SK-N-DZ (cell line): Measurements from ENCODE around the gene PDE3B.
"Not testable (repeated sequence)": the region's sequence is repeated elsewhere in the genome, so short reads cannot be mapped to it uniquely, and the experiment has no call there.

Experiments
- DNase-seq: peaks from one replicate; pipeline ENCODE4 v3.0.0-alpha.2; 2015; ENCODE audit warnings: low spot score

The PDE3B gene

DNA sequence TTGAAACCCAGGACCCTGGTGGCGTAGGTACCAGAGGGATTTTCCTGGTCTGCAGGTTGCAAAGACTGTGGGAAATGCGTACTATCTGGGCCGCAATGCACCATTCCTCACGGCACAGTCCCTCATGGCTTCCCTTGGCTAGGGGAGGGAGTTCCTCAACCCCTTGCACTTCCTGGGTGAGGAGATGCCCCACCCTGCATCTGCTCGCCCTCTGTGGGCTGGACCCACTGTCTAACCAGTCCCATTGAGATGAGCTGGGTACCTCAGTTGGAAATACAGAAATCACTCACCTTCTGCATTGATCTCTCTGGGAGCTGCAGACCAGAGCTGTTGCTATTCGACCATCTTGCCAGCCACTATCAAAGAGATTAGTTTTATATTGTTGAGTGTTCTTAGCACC, 100.1 kb downstream of the PDE3B start:
- DNase-seq, result not testable (repeated sequence)

DNA sequence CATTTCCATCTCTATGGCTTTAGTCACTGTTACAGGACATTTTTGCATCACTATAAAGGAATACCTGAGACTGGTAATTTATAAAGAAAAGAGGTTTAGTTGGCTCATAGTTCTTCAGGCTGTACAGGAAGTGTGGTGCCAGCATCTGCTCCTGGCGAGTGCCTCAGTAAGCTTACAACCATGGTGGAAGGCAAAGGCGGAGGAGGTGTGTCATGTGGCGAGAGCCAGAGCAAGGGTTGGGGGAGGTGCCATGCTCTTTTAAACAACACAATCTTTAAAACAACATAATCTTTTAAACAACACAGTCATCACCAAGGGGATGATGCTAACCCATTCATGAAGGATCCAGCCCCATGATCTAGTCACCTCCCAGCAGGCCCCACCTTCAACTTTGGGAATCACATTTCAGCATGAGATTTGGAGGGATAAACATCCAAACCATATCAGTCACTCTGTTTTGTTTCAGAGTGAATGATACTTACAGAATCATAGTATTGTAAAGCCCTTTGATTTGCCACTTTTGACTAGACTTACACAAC, 103.3 kb downstream of the PDE3B start:
- DNase-seq, result no peak

DNA sequence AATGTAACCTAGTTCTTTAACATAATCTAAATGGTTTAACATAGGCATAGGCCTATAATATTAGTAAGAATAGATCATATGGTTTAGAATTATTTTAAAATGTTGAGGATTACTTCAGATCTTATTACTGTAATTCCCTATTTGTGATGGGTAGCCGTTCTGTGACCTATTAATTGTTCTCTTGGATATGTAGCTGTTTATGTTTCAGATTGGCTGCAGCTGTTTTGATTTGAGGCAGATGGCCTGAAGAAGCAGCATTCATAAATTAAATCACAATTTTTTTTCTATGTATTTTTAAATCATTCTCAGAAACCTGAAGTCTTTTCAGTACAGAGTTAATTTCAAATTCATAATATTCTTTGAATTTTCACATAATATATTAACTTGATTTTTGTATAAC, 104.5 kb downstream of the PDE3B start:
- DNase-seq, result no peak

DNA sequence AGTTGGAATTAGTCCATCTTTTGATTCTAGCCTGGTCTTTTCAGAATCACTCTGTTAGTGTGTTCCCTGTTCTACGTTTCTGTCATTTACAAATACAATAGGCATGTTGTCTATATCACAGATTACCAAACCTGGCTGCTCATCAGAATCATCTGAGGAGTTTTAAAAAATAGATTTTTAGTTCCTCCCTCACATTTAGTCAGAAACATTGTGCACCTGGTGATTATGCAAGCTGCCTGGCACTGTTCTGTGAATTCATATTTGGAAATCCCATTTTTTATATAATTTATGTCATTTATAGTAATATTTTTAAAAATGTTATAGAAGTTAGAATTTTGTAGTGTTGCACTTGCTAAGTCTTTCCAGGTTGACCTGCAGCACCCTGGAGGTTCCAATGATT, 107.3 kb downstream of the PDE3B start:
- DNase-seq, result no peak

DNA sequence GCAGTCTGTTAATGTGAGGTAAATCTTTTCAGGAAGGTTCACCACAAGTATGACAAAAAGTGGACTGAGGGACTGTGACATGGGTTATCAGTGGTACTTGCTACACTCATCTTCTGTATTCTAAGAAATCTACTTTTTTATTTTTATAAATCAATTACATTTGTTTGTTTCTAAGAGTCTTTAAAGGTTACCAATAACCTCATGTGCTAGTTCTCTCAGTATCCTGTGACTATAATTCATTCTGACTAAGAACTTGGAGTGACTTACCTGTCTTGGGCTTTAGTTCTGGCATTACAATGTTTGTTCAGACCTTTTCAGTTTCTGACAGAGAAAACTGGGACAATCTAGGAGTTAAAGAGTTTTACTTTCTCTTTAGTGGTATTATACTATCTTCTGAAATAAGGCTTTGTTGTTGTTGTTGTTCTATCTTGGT, 108.4 kb downstream of the PDE3B start:
- DNase-seq, result no peak

DNA sequence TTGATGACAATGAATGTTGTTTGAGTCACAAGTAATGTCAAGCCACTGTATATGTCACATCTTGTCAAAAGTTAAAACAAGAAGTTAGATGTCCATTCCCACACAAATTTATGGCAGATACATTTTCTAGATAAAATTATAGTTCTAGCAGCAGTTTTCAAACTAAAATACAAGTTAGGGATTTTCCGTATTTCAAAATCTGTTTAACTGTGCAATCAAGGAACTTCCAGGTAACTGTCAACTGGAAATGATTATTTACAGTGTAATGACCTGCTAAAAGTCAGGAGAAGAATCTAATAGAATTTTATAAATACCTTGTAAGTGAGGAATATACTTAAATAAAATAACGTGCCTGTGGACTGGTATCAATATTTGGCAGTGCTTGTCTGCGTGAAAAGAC, 111.5 kb downstream of the PDE3B start:
- no peak for DNase-seq

DNA sequence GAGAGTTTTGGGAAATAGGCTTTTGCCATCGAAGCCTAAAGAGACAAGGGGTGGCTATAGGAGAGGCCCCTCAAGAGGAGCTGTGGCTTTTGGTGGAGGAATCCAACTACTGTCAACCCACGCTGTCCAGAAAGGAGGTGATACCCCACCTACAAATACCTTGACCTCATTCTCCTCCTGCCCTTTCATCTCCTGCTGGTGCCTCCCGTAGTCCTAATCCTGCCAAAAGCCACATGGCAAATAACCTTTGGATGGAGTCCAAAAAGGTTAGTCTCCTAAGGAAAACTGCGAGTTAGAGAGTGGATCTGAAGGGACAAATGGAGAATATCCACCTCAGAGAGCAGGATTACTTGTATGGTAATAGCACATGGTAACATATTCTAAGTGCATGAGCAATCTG, 112.7 kb downstream of the PDE3B start:
- DNase-seq, result no peak

DNA sequence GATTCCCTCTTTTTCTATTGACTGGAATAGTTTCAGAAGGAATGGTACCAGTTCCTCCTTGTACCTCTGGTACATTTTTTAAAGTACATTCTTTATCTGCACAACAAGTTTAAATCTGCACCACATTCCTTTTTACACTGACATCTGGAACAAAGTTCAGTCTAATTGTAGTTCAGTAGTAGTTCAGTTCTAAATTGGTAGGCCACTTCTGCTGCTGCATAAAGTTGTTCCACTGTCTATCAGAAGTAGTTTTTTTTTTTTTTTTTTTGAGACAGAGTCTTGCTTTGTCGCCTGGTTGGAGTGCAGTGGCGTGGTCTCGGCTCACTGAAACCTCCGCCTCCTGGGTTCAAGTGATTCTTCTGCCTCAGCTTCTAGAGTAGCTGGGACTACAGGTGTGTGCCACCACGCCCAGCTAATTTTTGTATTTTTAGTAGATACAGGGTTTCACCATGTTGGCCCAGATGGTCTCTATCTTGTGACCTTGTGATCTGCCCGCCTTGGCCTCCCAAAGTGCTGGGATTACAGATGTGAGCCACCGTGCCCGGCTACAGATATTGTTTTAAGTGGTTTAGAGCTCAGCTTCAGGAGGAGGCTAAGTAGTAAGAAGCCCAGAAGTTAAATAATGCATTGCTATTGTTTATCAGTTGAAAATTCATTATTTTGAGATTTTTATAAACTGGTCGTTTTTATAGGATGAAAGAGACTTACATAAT, 115.9 kb downstream of the PDE3B start:
- DNase-seq, result not testable (repeated sequence)

DNA sequence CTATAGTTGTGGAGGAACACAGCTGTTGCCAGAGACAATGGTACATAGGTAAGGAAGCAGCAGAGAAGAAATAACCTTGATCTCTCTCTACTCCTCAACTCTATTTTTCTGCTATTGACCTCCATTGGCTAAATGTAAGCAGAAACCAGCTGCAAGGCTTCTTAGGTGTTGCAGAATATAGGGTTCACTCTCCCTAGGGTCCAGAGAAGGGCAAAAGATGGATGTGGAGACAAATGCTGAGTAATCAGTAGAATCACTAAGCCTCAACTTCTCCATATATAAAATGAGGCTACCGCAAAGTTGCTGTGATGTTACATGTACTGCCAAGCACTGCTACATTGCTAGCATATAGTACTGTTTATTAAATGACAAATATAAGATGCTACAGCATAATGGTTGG, 120.6 kb downstream of the PDE3B start:
- DNase-seq, result no peak

DNA sequence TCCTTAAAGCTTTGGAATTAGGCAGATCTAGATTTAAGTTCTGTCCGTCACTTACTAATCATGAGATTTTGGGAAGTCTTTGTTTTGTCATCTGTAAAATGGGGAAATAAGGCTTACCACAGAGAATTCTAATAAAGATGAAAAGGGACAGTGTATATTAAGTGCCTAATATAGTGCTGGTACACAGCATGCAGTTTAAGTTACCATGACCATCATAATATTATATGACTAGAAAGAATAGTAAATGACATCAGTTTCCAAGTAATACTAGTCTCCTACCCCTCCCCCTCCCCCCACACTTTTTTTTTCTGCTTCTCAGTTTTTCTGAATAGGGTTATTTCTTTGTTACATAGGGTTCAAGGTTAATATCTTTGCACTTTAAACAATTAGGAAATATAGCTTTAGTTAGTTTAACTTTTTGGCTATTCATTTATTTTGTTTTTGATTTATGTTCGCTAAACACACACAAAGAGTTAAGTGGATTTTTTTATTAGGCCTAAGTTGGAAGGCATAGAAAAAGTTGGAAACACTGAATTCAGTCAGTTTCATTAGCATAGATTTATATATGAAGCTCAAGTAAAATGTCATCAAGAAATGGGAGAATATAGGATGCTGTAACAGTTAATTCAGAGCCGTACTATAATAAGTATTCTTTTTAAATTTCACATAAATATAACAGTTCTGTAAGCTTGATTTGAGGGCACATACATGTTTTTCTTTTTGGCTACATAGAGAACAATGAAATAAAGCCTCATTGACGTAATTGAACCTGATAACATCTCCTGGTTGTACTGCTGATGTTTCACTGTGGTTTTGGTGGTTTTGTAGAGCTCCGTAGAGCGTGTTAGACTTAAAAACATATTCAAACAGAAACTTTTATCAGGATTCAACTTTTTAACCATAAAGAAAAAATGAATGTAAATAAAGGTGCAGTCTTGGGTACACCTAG, 121.2 kb downstream of the PDE3B start:
- DNase-seq, result no peak

DNA sequence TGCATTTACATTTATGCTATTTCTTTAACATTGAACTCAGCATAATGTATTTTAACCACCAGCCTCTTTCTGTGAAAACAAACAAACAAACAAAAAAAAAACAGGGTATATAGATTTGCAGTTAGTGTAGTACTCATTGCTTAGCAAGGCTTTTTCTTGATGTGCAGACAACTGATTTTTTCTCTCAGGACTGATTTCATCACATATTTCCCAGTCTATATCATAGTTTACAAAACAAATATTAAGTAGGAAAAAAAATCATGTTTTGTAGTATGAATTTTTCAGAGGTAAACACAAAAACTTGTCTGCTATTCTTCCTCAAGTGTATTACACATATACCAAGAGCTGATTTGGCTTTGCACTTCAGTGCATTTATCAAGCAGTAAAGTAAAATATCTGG, 123.0 kb downstream of the PDE3B start:
- DNase-seq, result no peak

DNA sequence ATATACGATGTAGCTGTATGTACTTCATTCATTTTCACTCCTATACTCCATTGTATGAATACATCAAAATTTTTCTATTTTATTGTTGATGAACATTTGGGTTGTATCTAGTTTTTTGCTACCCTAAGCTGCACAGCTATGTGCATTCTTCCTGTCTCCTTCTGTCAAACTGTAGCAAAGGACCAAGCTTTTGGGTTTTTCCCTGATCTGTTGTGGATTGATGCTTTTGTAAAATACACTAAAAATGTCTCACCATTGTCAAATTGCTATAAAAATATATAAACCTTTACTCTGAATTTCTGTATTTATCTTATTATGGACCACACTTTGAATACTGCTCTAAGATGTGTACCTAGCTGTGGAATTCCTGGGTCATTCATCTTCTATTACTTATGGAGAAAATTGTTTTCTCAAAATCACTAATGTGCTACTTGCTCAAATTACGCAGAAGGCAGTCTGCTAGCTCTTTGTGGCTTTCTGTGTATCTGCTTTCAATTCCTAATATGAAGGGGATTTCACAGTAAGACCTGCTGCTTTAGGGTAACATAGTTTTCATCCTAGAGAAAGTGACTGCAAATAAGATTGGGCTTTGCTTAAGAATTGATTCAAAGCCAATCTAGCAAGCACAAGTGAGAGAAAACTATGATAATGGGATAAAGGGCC, 125.1 kb downstream of the PDE3B start:
- DNase-seq, result no peak

DNA sequence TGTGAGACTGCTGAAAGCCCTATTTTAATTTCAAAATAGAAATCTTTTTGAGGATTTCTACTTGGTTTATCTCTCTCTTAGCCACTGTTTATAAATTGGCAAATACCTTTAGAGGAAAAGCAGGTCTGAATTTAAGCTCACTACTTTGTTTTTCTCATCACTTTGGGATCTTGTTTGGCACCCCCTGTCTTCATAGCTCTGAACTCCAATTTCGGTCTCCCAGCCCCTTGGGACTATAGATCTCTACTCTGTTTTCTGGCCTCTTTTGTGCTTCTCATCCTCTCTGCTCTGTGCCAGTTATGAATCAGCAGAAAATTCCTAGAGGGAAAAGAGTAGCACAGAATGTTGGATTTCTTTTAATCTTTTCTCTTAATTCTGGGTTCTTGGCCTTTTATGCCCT, 130.2 kb downstream of the PDE3B start:
- no peak for DNase-seq

DNA sequence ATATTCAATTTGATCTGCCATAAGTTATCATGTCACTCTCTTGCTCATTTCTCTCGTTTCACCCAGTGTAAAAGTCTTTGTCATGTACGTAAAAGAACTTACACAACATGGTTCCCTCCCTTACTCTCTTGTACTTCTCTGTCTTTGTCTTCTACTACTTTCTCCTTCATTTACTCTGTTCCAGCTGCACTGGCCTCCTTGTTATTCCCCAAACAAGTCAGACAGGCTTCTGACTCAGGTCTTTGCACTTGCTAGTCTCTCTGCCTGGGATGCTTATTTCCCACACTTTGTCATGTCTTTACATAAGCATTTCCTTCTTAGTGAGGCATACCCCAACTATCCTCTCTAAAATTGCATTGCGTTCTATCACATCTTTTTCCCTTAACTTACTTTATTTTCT, 131.1 kb downstream of the PDE3B start:
- no peak for DNase-seq

DNA sequence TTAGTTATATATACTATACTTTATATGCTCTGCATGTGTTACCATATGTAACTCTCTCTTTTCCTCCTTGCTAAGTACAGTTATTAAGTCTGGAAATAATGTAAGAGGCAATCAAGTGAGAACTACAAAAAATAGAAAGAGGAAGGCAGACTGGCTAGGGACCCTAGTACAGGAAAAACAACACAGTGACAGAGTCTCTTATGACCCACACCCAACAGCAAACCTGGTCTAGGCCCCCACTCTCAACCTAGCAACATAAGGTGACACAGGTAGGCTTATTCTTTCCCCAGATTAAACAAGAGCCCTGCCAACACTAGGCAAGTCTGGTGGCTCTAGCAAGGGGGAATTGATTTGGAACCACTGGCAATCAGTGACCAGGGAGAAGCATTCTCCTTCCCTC, 132.3 kb downstream of the PDE3B start:
- DNase-seq, result no peak

DNA sequence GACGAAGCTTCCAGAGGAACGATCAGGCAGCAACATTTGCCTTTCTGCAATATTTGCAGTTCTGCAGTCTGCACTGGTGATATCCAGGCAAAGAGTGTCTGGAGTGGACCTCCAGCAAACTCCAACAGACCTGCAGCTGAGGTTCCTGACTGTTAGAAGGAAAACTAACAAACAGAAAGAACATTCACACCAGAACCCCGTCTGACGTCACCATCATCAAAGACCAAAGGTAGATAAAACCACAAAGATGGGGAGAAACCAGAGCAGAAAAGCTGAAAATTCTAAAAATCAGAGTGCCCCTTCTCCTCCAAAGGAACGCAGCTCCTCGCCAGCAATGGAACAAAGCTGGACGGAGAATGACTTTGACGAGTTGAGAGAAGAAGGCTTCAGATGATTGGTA, 134.9 kb downstream of the PDE3B start:
- DNase-seq, result not testable (repeated sequence)

DNA sequence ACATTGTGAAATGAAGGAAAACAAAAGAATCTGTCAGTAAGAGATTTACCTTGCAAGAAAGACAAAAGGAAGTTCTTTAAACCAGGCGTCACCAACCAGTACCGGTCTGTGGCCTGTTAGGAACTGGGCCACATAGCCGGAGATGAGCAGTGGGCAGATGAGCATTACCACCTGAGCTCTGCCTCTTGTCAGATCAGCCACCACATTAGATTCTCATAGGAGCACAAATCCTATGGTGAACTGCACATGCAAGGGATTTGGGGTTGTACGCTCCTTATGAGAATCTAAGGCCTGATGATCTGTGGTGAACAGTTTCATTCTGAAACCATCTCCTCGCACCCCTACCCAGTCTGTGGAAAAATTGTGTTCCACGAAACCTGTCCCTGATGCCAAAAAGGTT, 140.2 kb downstream of the PDE3B start:
- no peak for DNase-seq

DNA sequence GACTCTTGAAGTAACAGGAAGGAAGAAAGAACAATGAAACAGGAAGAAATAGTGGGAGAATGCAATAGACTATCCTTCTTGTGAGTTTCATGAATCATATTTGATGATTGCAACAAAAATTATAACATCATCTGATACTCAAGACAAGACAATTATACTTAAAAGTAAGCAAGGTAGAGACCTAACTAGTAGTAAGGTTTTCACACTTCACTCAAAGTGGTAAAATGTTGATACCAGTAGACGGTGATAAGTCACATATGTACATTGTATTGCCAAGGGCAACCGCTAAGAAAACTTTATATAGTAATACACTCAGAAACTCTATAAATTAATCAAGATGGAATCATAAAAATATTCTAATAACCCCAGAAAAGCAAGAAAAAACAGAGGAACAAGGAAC, 140.6 kb downstream of the PDE3B start:
- no peak for DNase-seq

DNA sequence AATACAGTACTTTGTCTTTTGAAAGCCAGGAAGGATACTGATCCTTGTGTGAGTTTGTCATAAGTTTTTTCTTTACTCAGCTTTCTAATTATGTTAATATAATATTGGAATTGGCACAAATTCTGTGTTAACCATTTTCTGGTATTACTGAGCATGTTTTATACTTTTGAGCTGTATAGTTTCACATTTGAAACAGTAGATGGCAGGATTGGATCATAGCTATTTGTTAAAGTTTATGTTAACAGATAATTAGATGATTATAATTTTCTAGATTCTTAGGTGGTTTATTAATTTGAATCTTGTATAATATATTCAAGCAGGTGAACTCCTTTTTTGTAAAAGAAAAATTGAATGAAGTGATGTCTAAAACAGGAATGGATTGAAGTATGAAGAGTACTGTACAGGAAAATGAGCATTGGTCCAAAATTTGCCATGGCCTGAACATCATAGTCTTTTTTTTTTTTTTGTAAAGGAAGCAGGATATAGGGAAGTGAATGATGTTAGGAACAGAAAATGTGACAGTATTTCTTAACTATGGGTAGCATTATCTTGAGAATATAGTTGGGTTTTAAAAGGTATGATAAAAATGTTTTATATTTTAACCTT, 146.4 kb downstream of the PDE3B start:
- DNase-seq, result no peak

DNA sequence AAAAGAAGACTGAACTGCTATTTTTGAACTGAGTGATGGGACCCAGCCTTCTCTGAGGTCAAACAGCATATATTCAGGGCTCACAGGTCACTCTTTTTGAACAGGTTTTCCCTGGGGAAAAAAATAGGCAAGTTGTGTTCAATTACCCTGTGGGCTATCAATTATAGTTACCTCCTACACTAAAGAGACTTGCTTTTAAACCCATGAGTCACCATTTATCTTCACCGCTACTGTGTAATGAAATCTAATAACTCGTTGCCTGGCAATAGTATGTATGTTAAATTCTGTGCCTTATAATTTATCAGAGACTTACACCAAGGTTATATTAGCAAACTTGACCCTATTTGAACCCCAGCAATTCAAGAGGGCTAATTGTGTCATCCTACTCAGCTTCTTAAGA, 149.9 kb downstream of the PDE3B start:
- DNase-seq, result peak; percentile 22

DNA sequence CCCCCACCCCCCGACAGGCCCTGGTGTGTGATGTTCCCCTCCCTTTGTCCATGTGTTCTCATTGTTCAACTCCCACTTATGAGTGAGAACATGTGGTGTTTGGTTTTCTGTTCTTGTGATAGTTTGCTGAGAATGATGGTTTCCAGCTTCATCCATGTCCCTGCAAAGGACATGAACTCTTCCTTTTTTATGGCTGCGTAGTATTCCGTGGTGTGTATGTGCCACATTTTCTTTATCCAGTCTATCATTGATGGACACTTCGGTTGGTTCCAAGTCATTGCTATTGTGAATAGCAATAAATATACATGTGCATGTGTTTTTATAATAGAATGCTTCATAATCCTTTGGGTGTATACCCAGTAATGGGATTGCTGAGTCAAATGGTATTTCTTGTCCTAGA, 152.4 kb downstream of the PDE3B start:
- not testable (repeated sequence) for DNase-seq

DNA sequence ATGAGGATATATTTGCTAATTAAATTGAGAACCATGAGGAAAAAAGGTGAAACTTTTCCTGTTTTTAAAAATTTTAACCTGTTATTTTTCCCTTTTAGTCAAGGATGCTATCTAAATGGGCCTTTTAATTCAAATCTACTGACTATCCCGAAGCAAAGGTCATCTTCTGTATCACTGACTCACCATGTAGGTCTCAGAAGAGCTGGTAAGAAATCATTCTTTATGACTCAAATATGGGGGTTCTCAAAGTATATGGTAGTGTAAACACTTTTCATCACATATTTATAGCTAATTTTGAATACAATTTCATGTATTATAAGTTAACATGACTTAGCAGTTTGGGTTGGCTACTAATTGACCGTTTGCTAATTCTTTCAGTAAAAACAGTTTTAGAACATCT, 160.2 kb downstream of the PDE3B start:
- no peak for DNase-seq
